Measurements from ENCODE around the gene RAPGEF1. TPM values are rescaled to one million over a fixed set of nuclear protein-coding genes. Genes with fewer than 3 reads are reported as not detected.
"Not testable (repeated sequence)": the region's sequence is repeated elsewhere in the genome, so short reads cannot be mapped to it uniquely, and the experiment has no call there.

The RAPGEF1 gene
- total and polyA plus RNA-seq, 5 donors from 2014 or later: 3.8 to 159 (median 4.6) TPM

GRCh38 chr9:131712151-131712716, 27.6 kb downstream of the RAPGEF1 start:
- Histone ChIP-seq H3K36me3 (ENCODE audit: control insufficient read depth, insufficient read depth, low read length) (peaks cover 9% of the 10 kb centered on the region), H3K9me3 (ENCODE audit: control insufficient read depth in 2 of 2, low read length in 2 of 2) (no peaks in the 10 kb centered on the region), H3K4me3 (ENCODE audit: low read depth, low read length) (no peak overlapping the region), H3K4me1 (ENCODE audit: control insufficient read depth, insufficient read depth, low read length, poor library complexity, severe bottlenecking) (peaks cover 35% of the 10 kb centered on the region), H3K27me3 (ENCODE audit: control insufficient read depth, insufficient read depth, low read length) (no peaks in the 10 kb centered on the region), H3K27ac (ENCODE audit: insufficient read depth, low read length, poor library complexity, severe bottlenecking) (no peak overlapping the region)
- H3K27me3 Mint-ChIP-seq: no peaks in the 10 kb centered on the region
- DNase-seq (no peak), ATAC-seq (ENCODE audit: low read depth in 2 of 2) (no peak)
- peaks cover 25% of the 10 kb centered on the region for H3K36me3 Mint-ChIP-seq
- H3K4me3 Mint-ChIP-seq: no peak overlapping the region
- peaks cover 28 to 79% (median 60%) of the 10 kb centered on the region in 4 donors for H3K4me1 Mint-ChIP-seq
- H3K27ac Mint-ChIP-seq: peak overlapping the region in 2 of 3 donors; percentile 73 to 75
- no peaks in the 10 kb centered on the region for H3K9me3 Mint-ChIP-seq

- Mint-ChIP-seq H3K36me3 (peaks cover 11% of the 10 kb centered on the region), H3K4me3 (peak overlapping the region; percentile 25 to 76 (median 67)), H3K27me3 (no peaks in the 10 kb centered on the region), H3K9me3 (no peaks in the 10 kb centered on the region), H3K4me1 (peaks cover 22 to 84% (median 64%) of the 10 kb centered on the region in 4 donors), H3K27ac (peak overlapping the region; percentile 76 to 96 (median 90))
- no peaks in the 10 kb centered on the region for H3K27me3 ChIP-seq (ENCODE audit: control insufficient read depth, insufficient read depth, low read length)
- peak; percentile 67 to 73 for ATAC-seq (ENCODE audit: low read depth in 2 of 2)
- peak overlapping the region; percentile 80 for H3K27ac ChIP-seq (ENCODE audit: insufficient read depth, low read length, poor library complexity, severe bottlenecking)
- no peaks in the 10 kb centered on the region for H3K9me3 ChIP-seq (ENCODE audit: control insufficient read depth in 2 of 2, low read length in 2 of 2)
- peaks cover 46% of the 10 kb centered on the region for H3K4me1 ChIP-seq (ENCODE audit: control insufficient read depth, insufficient read depth, low read length, poor library complexity, severe bottlenecking)
- H3K4me3 ChIP-seq (ENCODE audit: low read depth, low read length): peak overlapping the region; percentile 62
- DNase-seq: peak; percentile 38 to 69 (median 63)
- peaks cover 2% of the 10 kb centered on the region for H3K36me3 ChIP-seq (ENCODE audit: control insufficient read depth, insufficient read depth, low read length)
Observed at GRCh38 chr9:131709771-131710431, 30.0 kb downstream of the RAPGEF1 start.

- H3K9me3 Mint-ChIP-seq; H3K36me3 ChIP-seq (ENCODE audit: control insufficient read depth, insufficient read depth, low read length); ATAC-seq (ENCODE audit: low read depth in 2 of 2); H3K27me3 ChIP-seq (ENCODE audit: control insufficient read depth, insufficient read depth, low read length); H3K9me3 ChIP-seq (ENCODE audit: control insufficient read depth in 2 of 2, low read length in 2 of 2); DNase-seq; H3K36me3 Mint-ChIP-seq; H3K27me3 Mint-ChIP-seq: not testable (repeated sequence)
- Mint-ChIP-seq H3K4me1 (peaks cover 21 to 89% (median 68%) of the 10 kb centered on the region in 4 donors), H3K4me3 (peak overlapping the region; percentile 25 to 76 (median 67)), H3K27ac (peak overlapping the region in 2 of 3 donors; percentile 90 to 96)
- peak overlapping the region; percentile 62 for H3K4me3 ChIP-seq (ENCODE audit: low read depth, low read length)
- peak overlapping the region; percentile 80 for H3K27ac ChIP-seq (ENCODE audit: insufficient read depth, low read length, poor library complexity, severe bottlenecking)
- H3K4me1 ChIP-seq (ENCODE audit: control insufficient read depth, insufficient read depth, low read length, poor library complexity, severe bottlenecking): peaks cover 52% of the 10 kb centered on the region
Observed at GRCh38 chr9:131709010-131709770, 30.7 kb downstream of the RAPGEF1 start.

DNA sequence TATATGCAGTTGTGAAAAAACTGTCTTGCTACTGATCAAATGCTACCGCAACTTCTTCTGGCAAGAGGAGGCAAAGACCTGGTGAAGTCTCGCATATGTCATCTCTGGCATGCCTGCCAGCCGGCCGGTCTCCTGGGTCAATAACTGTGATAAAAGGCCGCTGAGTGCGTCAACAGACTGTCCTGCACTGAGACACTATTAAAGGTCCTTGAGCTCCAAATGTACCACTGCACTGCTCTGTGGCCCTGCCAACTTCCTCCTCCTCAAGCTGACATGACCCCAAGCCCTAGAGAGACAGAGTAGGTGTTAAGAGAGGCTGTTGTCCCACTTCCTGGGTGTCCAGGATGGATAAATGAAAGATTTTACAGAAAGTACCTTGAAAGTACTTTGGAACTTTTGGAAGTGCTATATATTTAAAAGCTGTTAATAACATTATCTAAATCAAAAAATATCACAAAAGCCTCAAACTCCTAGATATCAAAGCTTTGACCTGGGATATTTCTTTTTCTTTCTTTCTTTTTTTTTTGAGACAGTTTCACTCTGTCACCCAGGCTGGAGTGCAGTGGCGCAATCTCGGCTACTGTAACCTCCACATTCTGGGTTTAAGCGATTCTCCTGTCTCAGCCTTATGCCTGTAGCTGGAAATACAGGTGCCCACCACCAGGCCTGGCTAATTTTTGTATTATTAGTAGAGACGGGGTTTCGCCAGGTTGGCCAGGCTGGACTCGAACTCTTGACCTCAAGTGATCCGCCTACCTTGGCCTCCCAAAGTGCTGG, 31.5 kb downstream of the RAPGEF1 start:
- no peaks in the 10 kb centered on the region for H3K27me3 Mint-ChIP-seq
- peaks cover 8% of the 10 kb centered on the region for H3K36me3 Mint-ChIP-seq
- Histone ChIP-seq H3K4me1 (ENCODE audit: control insufficient read depth, insufficient read depth, low read length, poor library complexity, severe bottlenecking) (peaks cover 58% of the 10 kb centered on the region), H3K9me3 (ENCODE audit: control insufficient read depth in 2 of 2, low read length in 2 of 2) (no peaks in the 10 kb centered on the region), H3K27ac (ENCODE audit: insufficient read depth, low read length, poor library complexity, severe bottlenecking) (no peak overlapping the region), H3K4me3 (ENCODE audit: low read depth, low read length) (no peak overlapping the region), H3K36me3 (ENCODE audit: control insufficient read depth, insufficient read depth, low read length) (no peaks in the 10 kb centered on the region), H3K27me3 (ENCODE audit: control insufficient read depth, insufficient read depth, low read length) (no peaks in the 10 kb centered on the region)
- peak overlapping the region in 2 of 3 donors; percentile 76 to 87 for H3K27ac Mint-ChIP-seq
- H3K9me3 Mint-ChIP-seq: no peaks in the 10 kb centered on the region
- peaks cover 21 to 94% (median 67%) of the 10 kb centered on the region in 4 donors for H3K4me1 Mint-ChIP-seq
- DNase-seq: peak in 1 of 3 donors; percentile 14
- ATAC-seq (ENCODE audit: low read depth in 2 of 2): no peak
- H3K4me3 Mint-ChIP-seq: peak overlapping the region in 3 of 4 donors; percentile 23 to 39 (median 29)

- Histone ChIP-seq H3K9me3 (ENCODE audit: control insufficient read depth in 2 of 2, low read length in 2 of 2) (no peaks in the 10 kb centered on the region), H3K36me3 (ENCODE audit: control insufficient read depth, insufficient read depth, low read length) (no peaks in the 10 kb centered on the region), H3K27ac (ENCODE audit: insufficient read depth, low read length, poor library complexity, severe bottlenecking) (no peak overlapping the region), H3K27me3 (ENCODE audit: control insufficient read depth, insufficient read depth, low read length) (no peaks in the 10 kb centered on the region), H3K4me1 (ENCODE audit: control insufficient read depth, insufficient read depth, low read length, poor library complexity, severe bottlenecking) (peaks cover 52% of the 10 kb centered on the region), H3K4me3 (ENCODE audit: low read depth, low read length) (no peak overlapping the region)
- H3K4me1 Mint-ChIP-seq: peaks cover 21 to 92% (median 67%) of the 10 kb centered on the region in 4 donors
- H3K27me3 Mint-ChIP-seq: no peaks in the 10 kb centered on the region
- ATAC-seq (ENCODE audit: low read depth in 2 of 2) (no peak), DNase-seq (no peak)
- peak overlapping the region; percentile 26 to 87 (median 55) for H3K27ac Mint-ChIP-seq
- peak overlapping the region in 1 of 4 donors; percentile 29 for H3K4me3 Mint-ChIP-seq
- H3K36me3 Mint-ChIP-seq: peaks cover 2% of the 10 kb centered on the region
- no peaks in the 10 kb centered on the region for H3K9me3 Mint-ChIP-seq
Observed at GRCh38 chr9:131707733-131708157, 32.1 kb downstream of the RAPGEF1 start.

GRCh38 chr9:131707050-131707449, 32.8 kb downstream of the RAPGEF1 start:
- no peaks in the 10 kb centered on the region for H3K9me3 ChIP-seq (ENCODE audit: control insufficient read depth in 2 of 2, low read length in 2 of 2)
- H3K4me3 ChIP-seq (ENCODE audit: low read depth, low read length): no peak overlapping the region
- DNase-seq (no peak), ATAC-seq (ENCODE audit: low read depth in 2 of 2) (no peak)
- no peak overlapping the region for H3K27ac ChIP-seq (ENCODE audit: insufficient read depth, low read length, poor library complexity, severe bottlenecking)
- no peaks in the 10 kb centered on the region for H3K36me3 ChIP-seq (ENCODE audit: control insufficient read depth, insufficient read depth, low read length)
- H3K36me3 Mint-ChIP-seq: no peaks in the 10 kb centered on the region
- peak overlapping the region; percentile 1 to 87 (median 67) for H3K27ac Mint-ChIP-seq
- H3K4me1 ChIP-seq (ENCODE audit: control insufficient read depth, insufficient read depth, low read length, poor library complexity, severe bottlenecking): peaks cover 52% of the 10 kb centered on the region
- peak overlapping the region in 2 of 4 donors; percentile 10 to 29 for H3K4me3 Mint-ChIP-seq
- no peaks in the 10 kb centered on the region for H3K9me3 Mint-ChIP-seq
- peaks cover 28 to 88% (median 68%) of the 10 kb centered on the region in 4 donors for H3K4me1 Mint-ChIP-seq
- H3K27me3 ChIP-seq (ENCODE audit: control insufficient read depth, insufficient read depth, low read length): no peaks in the 10 kb centered on the region
- no peaks in the 10 kb centered on the region for H3K27me3 Mint-ChIP-seq

- H3K27ac Mint-ChIP-seq: peak overlapping the region; percentile 1 to 87 (median 67)
- DNase-seq (no peak), ATAC-seq (ENCODE audit: low read depth in 2 of 2) (no peak)
- H3K4me1 Mint-ChIP-seq: peaks cover 32 to 89% (median 68%) of the 10 kb centered on the region in 4 donors
- H3K27ac ChIP-seq (ENCODE audit: insufficient read depth, low read length, poor library complexity, severe bottlenecking): no peak overlapping the region
- H3K4me3 Mint-ChIP-seq: peak overlapping the region in 1 of 4 donors; percentile 10
- H3K36me3 Mint-ChIP-seq: no peaks in the 10 kb centered on the region
- H3K9me3 ChIP-seq (ENCODE audit: control insufficient read depth in 2 of 2, low read length in 2 of 2): no peaks in the 10 kb centered on the region
- H3K27me3 Mint-ChIP-seq: no peaks in the 10 kb centered on the region
- H3K27me3 ChIP-seq (ENCODE audit: control insufficient read depth, insufficient read depth, low read length): no peaks in the 10 kb centered on the region
- peaks cover 52% of the 10 kb centered on the region for H3K4me1 ChIP-seq (ENCODE audit: control insufficient read depth, insufficient read depth, low read length, poor library complexity, severe bottlenecking)
- H3K9me3 Mint-ChIP-seq: no peaks in the 10 kb centered on the region
- no peak overlapping the region for H3K4me3 ChIP-seq (ENCODE audit: low read depth, low read length)
- no peaks in the 10 kb centered on the region for H3K36me3 ChIP-seq (ENCODE audit: control insufficient read depth, insufficient read depth, low read length)
Observed at GRCh38 chr9:131706608-131706970, 33.3 kb downstream of the RAPGEF1 start.
